Glomerular endothelial cell (primary cell): ENCODE results near the gene CHST11. TPM values are rescaled to one million over a fixed set of nuclear protein-coding genes. Genes with fewer than 3 reads are reported as not detected.
A peak's percentile ranks its signal among the peaks of the same experiment; 100 is the strongest.
"Not testable (repeated sequence)": the region's sequence is repeated elsewhere in the genome, so short reads cannot be mapped to it uniquely, and the experiment has no call there.

Experiments used
- DNase-seq: peaks from one replicate; pipeline ENCODE4 v3.0.0-alpha.2; 2011; ENCODE audit warnings: low read depth, low spot score; ENCODE audit errors: extremely low read depth
- total RNA-seq: library from RNA; depleted of rRNA; stranded (reverse); fragments of >200 nt; gene quantifications from 2 replicates; pipeline ENCODE4 v1.2.3, GENCODE V29; 2015

The CHST11 gene
- total RNA-seq, 1 donor from 2014 or later, result 33.9 TPM

- DNase-seq, result no peak
Measured at GRCh38 chr12:104598342-104599271, 141.9 kb downstream of the CHST11 start.

- DNase-seq, result no peak
Measured at GRCh38 chr12:104599272-104600035, 142.7 kb downstream of the CHST11 start.

- no peak for DNase-seq
Measured at GRCh38 chr12:104600036-104600712, 143.4 kb downstream of the CHST11 start.

GRCh38 chr12:104600790-104601739 lies 144.3 kb downstream of the CHST11 start:
- no peak for DNase-seq

- no peak for DNase-seq
Measured at GRCh38 chr12:104602406-104602805, 145.7 kb downstream of the CHST11 start.

GRCh38 chr12:104602896-104603295 lies 146.1 kb downstream of the CHST11 start:
- no peak for DNase-seq

GRCh38 chr12:104603545-104603973 lies 146.8 kb downstream of the CHST11 start:
- DNase-seq, result peak; percentile 25

- DNase-seq, result peak; percentile 95
Measured at GRCh38 chr12:104604070-104604994, 147.6 kb downstream of the CHST11 start.

- DNase-seq, result no peak
Measured at GRCh38 chr12:104604995-104605675, 148.4 kb downstream of the CHST11 start.

- DNase-seq, result no peak
Measured at GRCh38 chr12:104605685-104606084, 148.9 kb downstream of the CHST11 start.

- DNase-seq, result no peak
Measured at GRCh38 chr12:104608998-104609397, 152.2 kb downstream of the CHST11 start.

GRCh38 chr12:104609445-104609844 lies 152.7 kb downstream of the CHST11 start:
- DNase-seq, result no peak

GRCh38 chr12:104610513-104611235 lies 153.9 kb downstream of the CHST11 start:
- DNase-seq, result no peak

- no peak for DNase-seq
Measured at GRCh38 chr12:104611671-104612070, 154.9 kb downstream of the CHST11 start.

GRCh38 chr12:104613372-104613771 lies 156.6 kb downstream of the CHST11 start:
- DNase-seq, result not testable (repeated sequence)

- no peak for DNase-seq
Measured at GRCh38 chr12:104615048-104615561, 158.4 kb downstream of the CHST11 start.

GRCh38 chr12:104618691-104619090 lies 161.9 kb downstream of the CHST11 start:
- no peak for DNase-seq
